Fibroblast of villous mesenchyme (primary cell): Measurements from ENCODE around the gene ITGA2B. TPM values are rescaled to one million over a fixed set of nuclear protein-coding genes. Genes with fewer than 3 reads are reported as not detected.
"Not testable (repeated sequence)": the region's sequence is repeated elsewhere in the genome, so short reads cannot be mapped to it uniquely, and the experiment has no call there.

Experiments
- DNase-seq: peaks from one replicate; pipeline ENCODE4 v3.0.0-alpha.2; 2010; ENCODE audit warnings: low read depth
- H3K4me3 ChIP-seq: 2 replicates; pipeline ENCODE4 v1.5.1; 2011; ENCODE audit warnings: low read depth, mild to moderate bottlenecking, low read length
- total RNA-seq: library from RNA; depleted of rRNA; stranded (reverse); fragments of >200 nt; gene quantifications from 2 replicates; pipeline ENCODE4 v1.2.3, GENCODE V29; 2012
- TF ChIP-seq, protein P1 (sequence below): IDR thresholded peaks from 2 replicates; pipeline ENCODE4 v1.5.1; 2012; ENCODE audit warnings: low read depth, mild to moderate bottlenecking, low read length; ENCODE audit not compliant: insufficient read depth

ITGA2B gene
- total RNA-seq, 1 donor = under 0.01 TPM

DNA sequence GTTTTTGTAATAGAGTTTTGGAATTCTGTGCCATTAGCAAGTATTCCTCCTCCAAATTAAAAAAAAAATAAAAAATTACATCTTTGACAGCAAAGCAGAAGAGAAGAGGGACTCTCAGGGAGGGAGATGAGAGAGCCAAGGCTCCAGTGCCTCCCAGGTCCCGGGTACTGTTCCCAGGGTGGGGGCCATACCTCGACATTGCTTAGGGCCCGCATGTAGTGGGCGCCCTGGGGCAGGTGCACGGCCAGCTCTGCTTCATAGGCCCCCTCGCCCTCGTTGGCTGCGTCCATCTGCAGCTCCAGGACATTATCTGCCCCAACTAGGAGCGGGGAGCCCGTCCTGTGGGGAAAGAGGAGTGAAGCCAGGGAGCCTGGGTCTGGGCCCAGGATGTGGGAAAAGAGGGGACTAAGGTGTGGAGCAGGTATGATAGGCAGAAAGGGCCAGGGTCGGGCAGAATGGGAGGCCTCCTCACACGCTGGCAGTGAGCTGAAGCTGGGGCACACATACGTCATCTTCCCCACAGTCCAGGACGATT lies 11.2 kb downstream of the ITGA2B start:
- DNase-seq = no peak
- H3K4me3 ChIP-seq = no peak overlapping the region
- TF ChIP-seq, protein P1, sequence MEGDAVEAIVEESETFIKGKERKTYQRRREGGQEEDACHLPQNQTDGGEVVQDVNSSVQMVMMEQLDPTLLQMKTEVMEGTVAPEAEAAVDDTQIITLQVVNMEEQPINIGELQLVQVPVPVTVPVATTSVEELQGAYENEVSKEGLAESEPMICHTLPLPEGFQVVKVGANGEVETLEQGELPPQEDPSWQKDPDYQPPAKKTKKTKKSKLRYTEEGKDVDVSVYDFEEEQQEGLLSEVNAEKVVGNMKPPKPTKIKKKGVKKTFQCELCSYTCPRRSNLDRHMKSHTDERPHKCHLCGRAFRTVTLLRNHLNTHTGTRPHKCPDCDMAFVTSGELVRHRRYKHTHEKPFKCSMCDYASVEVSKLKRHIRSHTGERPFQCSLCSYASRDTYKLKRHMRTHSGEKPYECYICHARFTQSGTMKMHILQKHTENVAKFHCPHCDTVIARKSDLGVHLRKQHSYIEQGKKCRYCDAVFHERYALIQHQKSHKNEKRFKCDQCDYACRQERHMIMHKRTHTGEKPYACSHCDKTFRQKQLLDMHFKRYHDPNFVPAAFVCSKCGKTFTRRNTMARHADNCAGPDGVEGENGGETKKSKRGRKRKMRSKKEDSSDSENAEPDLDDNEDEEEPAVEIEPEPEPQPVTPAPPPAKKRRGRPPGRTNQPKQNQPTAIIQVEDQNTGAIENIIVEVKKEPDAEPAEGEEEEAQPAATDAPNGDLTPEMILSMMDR = no peak

DNA sequence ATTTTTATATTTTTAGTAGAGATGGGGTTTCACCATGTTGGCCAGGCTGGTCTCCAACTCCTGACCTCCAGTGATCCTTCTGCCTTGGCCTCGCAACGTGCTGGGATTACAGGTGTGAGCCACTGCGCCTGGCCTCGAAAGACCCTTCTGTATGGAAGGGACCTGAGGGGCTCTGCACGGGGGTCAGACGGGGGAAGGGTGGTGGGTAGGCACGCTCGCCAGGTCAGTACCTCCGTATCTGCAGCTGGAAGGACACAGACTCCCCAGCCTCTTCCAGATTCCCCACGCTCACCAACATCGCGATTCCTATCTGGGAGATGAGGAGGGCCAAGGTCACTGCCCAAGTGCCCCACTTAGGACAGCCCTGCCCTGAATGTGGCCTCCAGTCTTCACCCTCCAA lies 12.7 kb downstream of the ITGA2B start:
- TF ChIP-seq, protein P1 = no peak
- H3K4me3 ChIP-seq = no peak overlapping the region
- DNase-seq = no peak

DNA sequence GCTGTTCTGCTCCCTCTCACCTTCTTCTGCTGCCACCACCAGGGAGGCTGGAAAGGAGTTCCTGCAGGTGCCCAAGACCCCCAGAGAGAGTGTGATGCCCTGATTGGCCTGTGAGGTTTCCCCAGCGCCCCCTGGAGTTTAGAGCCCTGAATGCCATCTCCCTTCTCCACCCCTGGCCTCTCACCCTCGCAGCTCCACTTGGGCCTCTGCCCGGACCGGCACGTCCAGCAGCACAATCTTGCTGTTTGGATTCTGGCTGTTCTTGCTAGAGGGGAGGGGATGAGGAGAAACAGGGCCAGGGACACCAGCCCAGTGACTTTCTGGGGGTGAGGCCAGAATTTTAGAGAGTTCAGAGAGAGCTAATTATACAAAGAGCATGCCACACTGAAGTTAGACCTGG lies 13.3 kb downstream of the ITGA2B start:
- H3K4me3 ChIP-seq = no peak overlapping the region
- DNase-seq = no peak
- TF ChIP-seq, protein P1 = peak; percentile 57

DNA sequence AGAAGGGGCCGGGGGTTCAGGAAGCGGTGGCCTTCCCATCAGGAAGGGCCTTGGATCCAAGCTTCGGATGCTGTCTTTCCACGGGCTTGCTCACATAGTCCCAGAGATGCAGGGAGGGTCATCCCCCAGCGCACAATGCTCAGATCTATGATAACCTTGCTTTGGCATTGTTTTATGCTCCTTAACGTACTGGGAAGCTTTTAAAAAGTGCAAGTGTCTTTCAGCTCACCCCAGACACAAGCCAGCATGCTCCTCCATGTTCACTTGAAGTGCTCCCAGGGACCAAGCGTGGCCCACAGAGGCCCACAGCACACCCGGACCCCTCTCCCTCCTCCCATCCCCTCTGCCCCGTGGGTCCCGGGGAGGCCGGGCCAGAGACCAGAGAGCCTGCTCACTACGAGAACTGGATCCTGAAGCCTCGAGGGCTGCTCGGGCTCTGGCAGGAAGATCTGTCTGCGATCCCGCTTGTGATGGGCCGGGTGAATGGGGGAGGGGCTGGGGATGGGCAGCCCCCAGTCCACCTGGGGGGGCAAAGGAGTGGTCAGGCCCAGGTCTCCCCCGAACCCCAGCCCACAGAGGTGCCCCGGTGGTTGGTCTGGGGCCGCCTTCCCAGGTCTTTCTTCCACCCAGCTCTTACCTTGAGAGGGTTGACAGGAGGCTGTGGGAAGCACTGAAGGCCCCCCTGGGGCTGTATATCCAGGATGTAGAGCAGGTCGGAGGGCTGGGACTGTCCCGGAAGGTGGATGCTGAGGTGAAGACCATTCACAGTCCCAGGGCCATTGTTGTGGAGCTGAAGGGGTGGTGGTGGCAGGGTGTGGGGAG lies 14.0 kb downstream of the ITGA2B start:
- no peak for DNase-seq
- TF ChIP-seq, protein P1 = no peak
- no peak overlapping the region for H3K4me3 ChIP-seq

DNA sequence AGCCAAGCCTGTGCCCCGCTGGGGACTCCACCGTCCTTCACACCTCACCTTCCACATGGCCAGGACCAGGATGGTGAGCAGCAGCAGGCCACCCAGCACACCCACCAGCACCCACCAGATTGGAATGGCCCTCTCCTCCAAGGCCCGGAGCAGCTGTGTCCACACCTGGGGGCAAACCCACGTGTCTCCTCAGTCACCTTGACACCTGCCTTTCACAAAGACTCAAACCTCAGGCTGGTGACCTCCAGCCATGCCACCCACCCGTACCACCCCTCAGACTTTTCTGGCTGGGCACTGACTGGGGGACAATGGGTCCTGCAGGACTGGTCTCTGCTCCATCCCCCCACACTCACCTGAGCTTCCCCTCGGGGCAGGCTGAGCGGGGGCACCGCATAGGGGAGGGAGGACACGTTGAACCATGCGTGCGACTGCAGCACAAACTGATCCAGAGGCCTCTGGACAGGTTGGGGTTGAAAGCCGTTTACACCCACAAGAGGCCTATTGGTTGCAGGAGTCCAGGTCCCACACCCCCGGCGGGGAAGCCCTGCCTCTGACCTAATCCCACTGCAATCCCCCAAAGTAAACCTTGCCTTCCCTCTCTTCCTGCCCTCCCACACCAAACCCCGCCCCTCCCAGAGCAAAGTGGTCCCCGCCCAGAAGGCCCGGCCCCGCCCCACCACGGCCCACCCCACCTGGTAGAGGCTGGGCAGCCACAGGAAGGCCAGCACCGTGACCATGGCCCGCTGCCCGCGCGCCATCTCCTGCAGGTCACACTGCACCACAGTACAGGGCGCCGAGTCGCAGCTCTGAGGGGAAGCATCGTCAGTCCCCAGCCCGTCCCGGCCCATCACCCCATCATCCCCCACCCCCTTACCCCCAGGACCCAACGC lies 14.9 kb downstream of the ITGA2B start:
- no peak overlapping the region for H3K4me3 ChIP-seq
- TF ChIP-seq, protein P1 = no peak
- no peak for DNase-seq

DNA sequence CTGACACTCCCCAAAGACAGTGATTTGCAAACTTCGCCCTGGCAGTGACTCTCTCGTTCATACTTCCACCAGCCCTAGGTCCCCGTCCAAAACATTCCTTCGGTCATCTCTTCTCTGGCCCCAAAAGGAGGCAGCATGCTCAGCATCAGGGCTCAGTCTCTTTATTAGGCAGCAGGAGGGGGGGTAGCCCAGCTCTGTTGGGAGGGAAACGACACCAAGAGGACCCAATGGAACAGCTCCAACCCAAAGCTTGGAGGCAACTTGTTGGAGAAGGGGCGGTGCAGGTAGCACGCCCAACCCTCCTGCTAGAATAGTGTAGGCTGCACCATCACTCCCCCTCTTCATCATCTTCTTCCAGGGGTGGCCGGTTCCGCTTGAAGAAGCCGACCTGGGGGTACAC lies 17.4 kb downstream of the ITGA2B start:
- no peak for DNase-seq
- H3K4me3 ChIP-seq = no peak overlapping the region
- TF ChIP-seq, protein P1 = no peak

DNA sequence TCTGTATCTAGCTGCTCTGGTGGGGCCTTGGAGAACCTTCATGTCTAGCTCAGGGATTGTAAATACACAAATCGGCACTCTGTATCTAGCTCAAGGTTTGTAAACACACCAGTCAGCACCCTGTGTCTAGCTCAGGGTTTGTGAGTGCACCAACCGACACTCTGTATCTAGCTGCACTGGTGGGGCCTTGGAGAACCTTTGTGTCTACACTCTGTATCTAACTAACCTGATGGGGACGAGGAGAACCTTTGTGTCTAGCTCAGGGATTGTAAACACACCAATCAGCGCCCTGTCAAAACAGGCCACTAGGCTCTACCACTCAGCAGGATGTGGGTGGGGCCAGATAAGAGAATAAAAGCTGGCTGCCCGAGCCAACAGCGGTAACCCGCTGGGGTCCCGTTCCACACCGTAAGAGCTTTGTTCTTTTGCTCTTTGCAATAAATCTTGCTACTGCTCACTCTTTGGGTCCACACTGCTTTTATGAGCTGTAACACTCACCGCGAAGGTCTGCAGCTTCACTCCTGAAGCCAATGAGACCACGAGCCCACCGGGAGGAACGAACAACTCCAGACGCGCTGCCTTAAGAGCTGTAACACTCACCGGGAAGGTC lies 19.9 kb downstream of the ITGA2B start:
- not testable (repeated sequence) for H3K4me3 ChIP-seq, DNase-seq

DNA sequence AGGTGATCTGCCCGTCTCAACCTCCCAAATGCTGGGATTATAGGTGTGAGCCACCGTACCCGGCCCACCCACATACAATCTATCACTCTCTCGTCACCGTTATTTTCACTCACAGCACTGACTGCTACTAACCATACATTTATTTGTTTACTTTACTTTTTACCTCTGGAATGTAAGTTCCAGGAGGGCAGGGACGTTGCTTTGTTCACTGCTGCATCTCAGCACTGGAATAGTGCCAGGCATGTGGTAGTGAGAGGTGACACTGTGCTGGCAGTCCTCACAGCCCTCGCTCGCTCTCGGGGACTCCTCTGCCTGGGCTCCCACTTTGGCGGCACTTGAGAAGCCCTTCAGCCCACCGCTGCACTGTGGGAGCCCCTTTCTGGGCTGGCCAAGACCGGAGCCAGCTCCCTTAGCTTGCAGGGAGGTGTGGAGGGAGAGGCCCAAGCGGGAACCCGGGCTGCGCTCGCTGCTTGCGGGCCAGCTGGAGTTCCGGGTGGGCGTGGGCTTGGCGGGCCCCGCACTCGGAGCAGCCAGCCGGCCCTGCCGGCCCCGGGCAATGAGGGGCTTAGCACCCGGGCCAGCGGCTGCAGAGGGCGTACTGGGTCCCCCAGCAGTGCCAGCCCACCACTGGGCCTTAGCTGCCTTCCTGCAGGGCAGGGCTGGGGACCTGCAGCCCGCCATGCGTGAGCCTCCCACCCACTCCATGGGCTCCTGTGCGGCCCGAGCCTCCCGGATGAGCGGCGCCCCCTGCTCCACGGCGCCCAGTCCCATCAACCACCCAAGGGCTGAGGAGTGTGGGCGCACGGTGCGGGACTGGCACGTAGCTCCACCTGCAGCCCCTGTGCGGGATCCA lies 20.8 kb downstream of the ITGA2B start:
- H3K4me3 ChIP-seq, DNase-seq: not testable (repeated sequence)
